Skeletal muscle satellite cell (primary cell): ENCODE results near the gene SMYD3.

Experiments used
- H3K27me3 ChIP-seq: 2 replicates; pipeline ENCODE4 v1.7.0; 2013; ENCODE audit warnings: low read length; ENCODE audit not compliant: control insufficient read depth, insufficient read depth
- H3K36me3 ChIP-seq: 2 replicates; pipeline ENCODE4 v1.7.0; 2013; ENCODE audit warnings: mild to moderate bottlenecking, control low read depth, low read length; ENCODE audit not compliant: insufficient read depth
- H3K4me1 ChIP-seq: 2 replicates; pipeline ENCODE4 v1.7.0; 2013; ENCODE audit warnings: low read length; ENCODE audit not compliant: control insufficient read depth, insufficient read depth
- H3K4me2 ChIP-seq: 2 replicates; pipeline ENCODE4 v1.7.0; 2013; ENCODE audit warnings: mild to moderate bottlenecking, low read length
- H3K4me3 ChIP-seq: 2 replicates; pipeline ENCODE4 v1.7.0; 2013; ENCODE audit warnings: low read length
- H3K9ac ChIP-seq: 2 replicates; pipeline ENCODE4 v1.7.0; 2013; ENCODE audit warnings: mild to moderate bottlenecking, low read depth, low read length, moderate library complexity
- H3K9me3 ChIP-seq: replicated peaks from 2 replicates; pipeline ENCODE4 v1.7.0; 2013; ENCODE audit warnings: mild to moderate bottlenecking, control low read depth, low read length

The SMYD3 gene

GRCh38 chr1:246300626-246301549 is 206.2 kb downstream of the SMYD3 start:
- Histone ChIP-seq H3K36me3 (no peaks in the 10 kb centered on the region), H3K4me1 (peaks cover 15% of the 10 kb centered on the region), H3K27me3 (no peaks in the 10 kb centered on the region), H3K4me2 (no peak overlapping the region), H3K4me3 (no peak overlapping the region), H3K9ac (no peak overlapping the region), H3K9me3 (no peaks in the 10 kb centered on the region)

DNA sequence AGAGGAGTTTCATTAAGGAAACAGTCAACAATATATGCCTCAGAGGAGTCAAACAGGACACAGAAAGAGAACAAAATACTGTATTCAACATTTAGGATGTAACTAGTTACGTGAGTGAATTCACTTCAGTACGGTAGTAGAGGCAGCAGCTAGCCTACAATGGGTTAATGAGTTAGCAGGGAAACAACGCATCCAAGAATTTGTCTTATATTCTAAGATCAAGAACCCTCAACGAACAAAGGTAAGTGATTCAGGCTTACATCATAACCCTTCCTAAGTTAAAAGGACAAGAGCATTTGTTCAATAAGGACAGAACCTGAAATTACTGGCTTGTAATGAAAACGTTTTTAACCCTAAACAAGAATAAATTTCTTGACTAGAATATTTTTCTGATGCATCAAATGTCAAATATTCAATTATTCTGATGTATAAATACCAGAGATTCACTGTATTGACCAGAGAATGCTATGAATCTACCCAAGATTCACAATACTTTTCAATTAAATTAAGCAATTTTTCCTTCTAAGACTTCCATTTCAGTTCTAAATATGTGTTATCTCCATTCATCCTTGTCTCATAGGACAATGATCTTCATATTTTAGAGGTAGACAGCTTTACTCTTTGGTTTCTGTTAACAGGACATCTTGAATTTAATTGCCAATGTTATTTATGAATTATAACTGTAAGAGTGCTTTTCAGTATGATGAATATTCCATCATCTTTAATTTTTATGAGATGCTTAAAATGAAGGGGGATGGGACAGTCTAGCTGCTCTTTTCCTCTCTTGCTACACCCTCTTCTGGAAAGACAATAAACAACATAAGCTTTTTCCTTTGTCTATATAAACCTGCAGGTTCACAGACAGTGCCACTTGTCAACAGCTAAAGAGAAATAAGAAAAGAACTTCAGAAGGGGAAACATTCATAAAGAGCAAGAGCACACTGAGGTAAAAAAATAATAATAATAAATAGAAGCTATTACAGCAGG is 209.5 kb downstream of the SMYD3 start:
- Histone ChIP-seq H3K4me3 (no peak overlapping the region), H3K4me1 (peaks cover 12% of the 10 kb centered on the region), H3K27me3 (no peaks in the 10 kb centered on the region), H3K36me3 (no peaks in the 10 kb centered on the region), H3K9ac (no peak overlapping the region), H3K4me2 (no peak overlapping the region), H3K9me3 (no peaks in the 10 kb centered on the region)

GRCh38 chr1:246295968-246296367 is 211.1 kb downstream of the SMYD3 start:
- Histone ChIP-seq H3K36me3 (no peaks in the 10 kb centered on the region), H3K4me3 (no peak overlapping the region), H3K4me2 (no peak overlapping the region), H3K27me3 (no peaks in the 10 kb centered on the region), H3K4me1 (peaks cover 10% of the 10 kb centered on the region), H3K9me3 (no peaks in the 10 kb centered on the region), H3K9ac (no peak overlapping the region)

GRCh38 chr1:246295340-246295739 is 211.7 kb downstream of the SMYD3 start:
- Histone ChIP-seq H3K27me3 (no peaks in the 10 kb centered on the region), H3K9ac (no peak overlapping the region), H3K36me3 (no peaks in the 10 kb centered on the region), H3K4me1 (peaks cover 10% of the 10 kb centered on the region), H3K4me3 (no peak overlapping the region), H3K4me2 (no peak overlapping the region), H3K9me3 (no peaks in the 10 kb centered on the region)

DNA sequence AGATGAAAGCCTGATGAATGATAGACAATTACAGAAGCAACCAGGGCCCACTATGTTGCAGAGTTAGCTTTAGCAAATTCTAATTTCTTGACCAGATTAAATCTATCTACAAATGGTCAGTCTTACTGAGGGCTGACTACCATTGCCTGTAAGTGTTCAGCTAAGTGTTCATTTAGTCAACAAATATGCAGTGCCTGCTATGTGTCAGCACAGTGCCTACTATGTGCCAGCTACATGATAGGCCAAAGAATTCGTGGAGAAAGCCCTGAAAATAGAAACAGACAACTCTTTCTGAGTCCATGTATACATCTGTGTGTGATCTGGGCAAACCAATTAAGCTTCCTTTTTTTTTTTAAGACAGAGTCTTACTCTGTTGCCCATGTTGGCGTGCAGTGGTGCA is 212.8 kb downstream of the SMYD3 start:
- no peaks in the 10 kb centered on the region for H3K36me3 ChIP-seq
- no peak overlapping the region for H3K4me3 ChIP-seq
- no peaks in the 10 kb centered on the region for H3K27me3 ChIP-seq
- H3K4me2 ChIP-seq, result no peak overlapping the region
- H3K9me3 ChIP-seq, result no peaks in the 10 kb centered on the region
- no peak overlapping the region for H3K9ac ChIP-seq
- peaks cover 10% of the 10 kb centered on the region for H3K4me1 ChIP-seq

DNA sequence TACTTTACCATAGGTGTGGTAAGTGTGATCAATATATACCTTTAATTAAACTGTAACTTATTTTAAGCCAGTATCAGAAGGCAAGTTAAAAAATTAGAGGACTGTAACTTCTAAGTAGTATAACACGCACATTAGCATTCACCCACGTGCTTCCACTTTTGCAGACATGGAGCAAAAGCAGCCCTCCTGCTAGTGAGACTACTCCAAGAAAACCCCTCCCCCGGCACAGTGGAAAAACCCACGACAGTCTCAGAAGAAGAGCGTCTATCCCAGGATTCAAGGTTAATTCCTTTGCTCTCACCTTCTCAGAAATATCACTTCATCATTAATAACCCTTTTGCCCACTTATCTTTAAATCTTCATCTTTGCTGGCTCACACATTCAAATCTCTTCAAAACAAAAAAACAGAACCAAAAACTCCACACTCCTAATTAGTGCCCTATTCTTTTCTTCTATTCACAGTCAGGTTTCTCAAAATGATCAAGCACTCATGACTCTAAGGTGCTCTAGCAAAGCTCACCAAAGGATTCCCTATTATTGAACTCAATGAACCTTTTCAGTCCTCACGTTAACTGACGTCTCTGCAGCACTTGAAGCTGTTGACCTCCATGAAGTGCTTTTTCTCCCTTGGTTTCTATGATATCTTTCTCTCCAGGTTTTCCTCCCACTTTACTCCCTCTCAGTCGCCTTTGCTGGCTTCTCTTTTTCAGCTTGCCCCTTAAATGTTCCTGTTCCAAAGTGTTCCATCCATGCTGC is 213.5 kb downstream of the SMYD3 start:
- H3K9ac ChIP-seq, result no peak overlapping the region
- no peaks in the 10 kb centered on the region for H3K9me3 ChIP-seq
- H3K4me3 ChIP-seq, result no peak overlapping the region
- no peaks in the 10 kb centered on the region for H3K27me3 ChIP-seq
- H3K4me2 ChIP-seq, result no peak overlapping the region
- H3K36me3 ChIP-seq, result no peaks in the 10 kb centered on the region
- H3K4me1 ChIP-seq, result peaks cover 10% of the 10 kb centered on the region

- Histone ChIP-seq H3K9me3 (no peaks in the 10 kb centered on the region), H3K36me3 (no peaks in the 10 kb centered on the region), H3K4me3 (no peak overlapping the region), H3K4me1 (peaks cover 7% of the 10 kb centered on the region), H3K4me2 (no peak overlapping the region), H3K27me3 (no peaks in the 10 kb centered on the region), H3K9ac (no peak overlapping the region)
Observed at GRCh38 chr1:246292571-246292970, 214.5 kb downstream of the SMYD3 start.

GRCh38 chr1:246291127-246291526 is 216.0 kb downstream of the SMYD3 start:
- no peak overlapping the region for H3K4me2 ChIP-seq
- H3K36me3 ChIP-seq, result no peaks in the 10 kb centered on the region
- no peaks in the 10 kb centered on the region for H3K27me3 ChIP-seq
- H3K9ac ChIP-seq, result no peak overlapping the region
- H3K4me1 ChIP-seq, result no peaks in the 10 kb centered on the region
- no peak overlapping the region for H3K4me3 ChIP-seq
- H3K9me3 ChIP-seq, result no peaks in the 10 kb centered on the region

DNA sequence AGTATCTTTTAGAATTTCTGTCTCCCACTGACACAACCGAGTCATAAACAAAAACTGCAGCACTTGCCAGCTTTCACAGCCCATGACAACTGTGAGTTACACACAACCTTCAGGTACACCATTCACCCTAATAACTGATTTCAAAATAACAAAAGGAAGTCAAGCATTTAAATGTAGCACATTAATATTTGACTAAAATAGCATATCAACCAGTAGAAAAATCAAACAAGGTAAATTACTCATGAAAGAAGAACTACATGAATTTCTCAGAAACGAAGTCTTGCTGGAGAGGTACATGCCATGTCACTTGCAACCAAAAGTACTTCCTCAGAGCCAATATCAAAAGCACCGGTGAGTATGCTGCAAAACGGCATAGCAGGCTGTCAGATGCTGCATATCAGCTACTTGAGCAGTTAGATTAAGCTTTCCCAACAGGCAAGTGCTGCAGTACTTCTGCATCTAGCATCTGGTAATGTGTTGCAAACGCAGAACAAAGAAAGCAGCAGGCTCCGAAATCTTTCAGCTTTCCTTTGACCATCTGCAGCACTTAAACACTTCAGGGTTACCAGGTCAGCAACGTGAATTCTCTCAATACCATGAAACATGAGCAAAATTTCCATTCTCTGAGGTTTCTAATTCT is 223.2 kb downstream of the SMYD3 start:
- Histone ChIP-seq H3K4me2 (no peak overlapping the region), H3K36me3 (no peaks in the 10 kb centered on the region), H3K9me3 (no peaks in the 10 kb centered on the region), H3K27me3 (no peaks in the 10 kb centered on the region), H3K4me3 (no peak overlapping the region), H3K4me1 (no peaks in the 10 kb centered on the region), H3K9ac (no peak overlapping the region)

DNA sequence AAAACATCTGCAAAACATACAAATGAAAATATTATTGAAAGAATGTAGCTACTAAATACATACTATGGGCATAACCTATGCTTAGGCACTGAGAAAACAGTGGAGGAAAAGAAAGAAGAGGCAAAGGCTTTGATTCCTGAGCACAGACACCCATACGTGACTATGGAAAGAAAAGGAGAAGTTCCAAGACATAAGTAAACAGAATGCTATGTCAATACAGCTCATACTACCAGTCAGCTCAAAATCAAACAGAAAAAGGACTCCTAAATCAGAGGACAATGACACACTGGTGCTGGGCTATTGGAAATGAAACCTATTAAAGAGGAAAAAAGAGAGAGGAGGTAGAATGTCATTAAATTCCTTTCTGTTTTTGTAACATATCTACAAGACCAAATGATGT is 225.4 kb downstream of the SMYD3 start:
- Histone ChIP-seq H3K27me3 (no peaks in the 10 kb centered on the region), H3K4me1 (no peaks in the 10 kb centered on the region), H3K9ac (no peak overlapping the region), H3K4me3 (no peak overlapping the region), H3K36me3 (no peaks in the 10 kb centered on the region), H3K9me3 (no peaks in the 10 kb centered on the region), H3K4me2 (no peak overlapping the region)
